HG03354 (cell line): ENCODE results near the gene TBC1D9.

ENCODE experiments used
- ATAC-seq: cut with Tn5 transposase; IDR thresholded peaks from one replicate; pipeline ENCODE4 v1.9.1; 2021; ENCODE audit warnings: mild to moderate bottlenecking; ENCODE audit not compliant: unreplicated experiment, poor library complexity, severe bottlenecking

The TBC1D9 gene

GRCh38 chr4:140633124-140633523 lies 123.1 kb downstream of the TBC1D9 start:
- no peak for ATAC-seq

- no peak for ATAC-seq
These were observed 125.9 kb downstream of the TBC1D9 start for GRCh38 chr4:140630246-140630645.

GRCh38 chr4:140628016-140628415 lies 128.2 kb downstream of the TBC1D9 start:
- ATAC-seq, result no peak

GRCh38 chr4:140626661-140627376 lies 129.4 kb downstream of the TBC1D9 start:
- ATAC-seq, result no peak

GRCh38 chr4:140622333-140622958 lies 133.7 kb downstream of the TBC1D9 start:
- ATAC-seq, result no peak

GRCh38 chr4:140621161-140621560 lies 135.0 kb downstream of the TBC1D9 start:
- no peak for ATAC-seq

- ATAC-seq, result no peak
These were observed 138.5 kb downstream of the TBC1D9 start for GRCh38 chr4:140617499-140618248.

- ATAC-seq, result no peak
These were observed 140.7 kb downstream of the TBC1D9 start for GRCh38 chr4:140615451-140615850.

GRCh38 chr4:140612357-140612756 lies 143.8 kb downstream of the TBC1D9 start:
- ATAC-seq, result no peak

- no peak for ATAC-seq
These were observed 144.3 kb downstream of the TBC1D9 start for GRCh38 chr4:140611854-140612253.

GRCh38 chr4:140609548-140610425 lies 146.4 kb downstream of the TBC1D9 start:
- peak; percentile 93 for ATAC-seq

GRCh38 chr4:140607852-140608251 lies 148.3 kb downstream of the TBC1D9 start:
- ATAC-seq, result no peak

- ATAC-seq, result no peak
These were observed 151.6 kb downstream of the TBC1D9 start for GRCh38 chr4:140604544-140604943.

- ATAC-seq, result no peak
These were observed 152.9 kb downstream of the TBC1D9 start for GRCh38 chr4:140603286-140603685.

- ATAC-seq, result no peak
These were observed 153.5 kb downstream of the TBC1D9 start for GRCh38 chr4:140602714-140603113.

- ATAC-seq, result no peak
These were observed 155.8 kb downstream of the TBC1D9 start for GRCh38 chr4:140600408-140600807.

GRCh38 chr4:140595065-140595464 lies 161.1 kb downstream of the TBC1D9 start:
- ATAC-seq, result peak; percentile 78

- ATAC-seq, result no peak
These were observed 171.7 kb downstream of the TBC1D9 start for GRCh38 chr4:140584439-140584838.

GRCh38 chr4:140581078-140581477 lies 175.1 kb downstream of the TBC1D9 start:
- no peak for ATAC-seq

- no peak for ATAC-seq
These were observed 176.9 kb downstream of the TBC1D9 start for GRCh38 chr4:140579278-140579677.
